Breast epithelium (tissue), 3 donors: ENCODE data around the gene HPCAL1.

Source experiments
- CTCF ChIP-seq, 3 donors: fragments of 450-650 bp; IDR thresholded peaks; one replicate each; pipeline ENCODE4 v1.5.1; 2016 to 2017; ENCODE audit warnings: antibody characterized with exemption in 3 of 3, mild to moderate bottlenecking in 3 of 3, moderate library complexity in 3 of 3
- POLR2A ChIP-seq: fragments of 450-650 bp; IDR thresholded peaks from one replicate; pipeline ENCODE4 v1.6.1; 2016; ENCODE audit warnings: antibody characterized with exemption, mild to moderate bottlenecking, moderate library complexity

GRCh38 chr2:10287761-10288160, 14.9 kb upstream of the HPCAL1 start:
- TF ChIP-seq POLR2A (no peak), CTCF (IDR thresholded peaks at IDR 0.05) (no peak)
